ENCODE measurements around the gene HTATIP2. TPM values are rescaled to one million over a fixed set of nuclear protein-coding genes. Genes with fewer than 3 reads are reported as not detected.
"Not testable (repeated sequence)": the region's sequence is repeated elsewhere in the genome, so short reads cannot be mapped to it uniquely, and the experiment has no call there.

Gene HTATIP2
- polyA plus RNA-seq, 3 donors = 31.5 to 108 (median 102) TPM

DNA sequence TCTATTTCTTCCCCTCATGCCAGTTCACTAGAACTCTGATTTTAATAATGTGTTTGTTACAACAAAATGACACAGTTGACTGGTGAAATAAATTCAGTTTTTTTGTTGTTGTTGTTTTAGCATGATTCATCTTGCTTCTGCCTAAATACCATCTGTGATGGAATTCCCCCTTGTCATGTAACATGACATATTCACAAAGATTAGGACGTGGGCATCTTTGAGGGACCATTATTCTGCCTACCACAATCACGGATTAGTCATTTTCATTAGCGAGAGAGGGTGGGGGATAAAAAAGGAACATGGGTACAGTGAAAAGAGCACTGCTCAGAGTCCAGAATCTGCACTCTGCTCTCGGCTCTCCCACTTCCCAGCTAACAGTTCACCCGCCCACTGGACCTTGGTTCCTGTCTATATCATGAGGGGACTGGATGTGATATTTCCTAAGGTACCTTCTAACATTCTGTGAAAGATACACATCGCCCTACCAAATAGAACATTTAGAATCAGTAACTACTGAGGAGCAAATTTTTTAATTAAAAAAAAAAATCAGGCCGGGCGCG is 11.3 kb downstream of the HTATIP2 start:
- Histone ChIP-seq H3K27me3 (ENCODE audit: control insufficient read depth in 2 of 2, insufficient read depth in 2 of 2, low read length in 2 of 2) (no peaks in the 10 kb centered on the region), H4K20me1 (ENCODE audit: insufficient read depth, low read length) (no peaks in the 10 kb centered on the region), H3K36me3 (replicated peaks in 1 of 2; ENCODE audit: control insufficient read depth in 1 of 2, insufficient read depth in 2 of 2, low read length in 2 of 2) (peaks cover 36 to 89% of the 10 kb centered on the region in 2 donors), H3K27ac (ENCODE audit: low read depth in 1 of 2, low read length in 2 of 2) (no peak overlapping the region), H3K4me2 (replicated peaks; ENCODE audit: extremely low read depth, low read length, poor library complexity, severe bottlenecking) (no peak overlapping the region), H2AFZ (ENCODE audit: insufficient read depth, low read depth, low read length, poor library complexity, severe bottlenecking) (no peak overlapping the region), H3K9ac (ENCODE audit: insufficient read depth, low read length, poor library complexity, severe bottlenecking) (no peak overlapping the region), H3K79me2 (ENCODE audit: insufficient read depth, low read length) (no peaks in the 10 kb centered on the region), H3K9me3 (replicated peaks in 1 of 2; ENCODE audit: control insufficient read depth in 1 of 2, insufficient read depth in 1 of 2, low read length in 2 of 2) (no peaks in the 10 kb centered on the region), H3K4me1 (ENCODE audit: control insufficient read depth in 1 of 2, insufficient read depth in 2 of 2, low read length in 2 of 2) (no peaks in the 10 kb centered on the region), H3K4me3 (replicated peaks in 1 of 3; ENCODE audit: low read depth in 2 of 3, low read length in 3 of 3) (no peak overlapping the region)
- Mint-ChIP-seq H3K9me3 (peaks cover 0 to 7% (median 0%) of the 10 kb centered on the region in 7 donors), H3K27me3 (ENCODE audit: low read depth in 3 of 3) (no peaks in the 10 kb centered on the region), H3K4me3 (no peak overlapping the region), H3K27ac (peak overlapping the region in 2 of 7 donors; percentile 13), H3K4me1 (no peaks in the 10 kb centered on the region), H3K36me3 (peaks cover 68 to 85% of the 10 kb centered on the region in 2 donors)
- TF ChIP-seq, protein P1, sequence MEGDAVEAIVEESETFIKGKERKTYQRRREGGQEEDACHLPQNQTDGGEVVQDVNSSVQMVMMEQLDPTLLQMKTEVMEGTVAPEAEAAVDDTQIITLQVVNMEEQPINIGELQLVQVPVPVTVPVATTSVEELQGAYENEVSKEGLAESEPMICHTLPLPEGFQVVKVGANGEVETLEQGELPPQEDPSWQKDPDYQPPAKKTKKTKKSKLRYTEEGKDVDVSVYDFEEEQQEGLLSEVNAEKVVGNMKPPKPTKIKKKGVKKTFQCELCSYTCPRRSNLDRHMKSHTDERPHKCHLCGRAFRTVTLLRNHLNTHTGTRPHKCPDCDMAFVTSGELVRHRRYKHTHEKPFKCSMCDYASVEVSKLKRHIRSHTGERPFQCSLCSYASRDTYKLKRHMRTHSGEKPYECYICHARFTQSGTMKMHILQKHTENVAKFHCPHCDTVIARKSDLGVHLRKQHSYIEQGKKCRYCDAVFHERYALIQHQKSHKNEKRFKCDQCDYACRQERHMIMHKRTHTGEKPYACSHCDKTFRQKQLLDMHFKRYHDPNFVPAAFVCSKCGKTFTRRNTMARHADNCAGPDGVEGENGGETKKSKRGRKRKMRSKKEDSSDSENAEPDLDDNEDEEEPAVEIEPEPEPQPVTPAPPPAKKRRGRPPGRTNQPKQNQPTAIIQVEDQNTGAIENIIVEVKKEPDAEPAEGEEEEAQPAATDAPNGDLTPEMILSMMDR (IDR thresholded peaks at IDR 0.05) = no peak
- no CpG with 5 or more reads among the region's 9 CpGs for WGBS (ENCODE audit: insufficient coverage)
- intact Hi-C loops (cut with micrococcal nuclease) = no loop called here
- no peak for DNase-seq

DNA sequence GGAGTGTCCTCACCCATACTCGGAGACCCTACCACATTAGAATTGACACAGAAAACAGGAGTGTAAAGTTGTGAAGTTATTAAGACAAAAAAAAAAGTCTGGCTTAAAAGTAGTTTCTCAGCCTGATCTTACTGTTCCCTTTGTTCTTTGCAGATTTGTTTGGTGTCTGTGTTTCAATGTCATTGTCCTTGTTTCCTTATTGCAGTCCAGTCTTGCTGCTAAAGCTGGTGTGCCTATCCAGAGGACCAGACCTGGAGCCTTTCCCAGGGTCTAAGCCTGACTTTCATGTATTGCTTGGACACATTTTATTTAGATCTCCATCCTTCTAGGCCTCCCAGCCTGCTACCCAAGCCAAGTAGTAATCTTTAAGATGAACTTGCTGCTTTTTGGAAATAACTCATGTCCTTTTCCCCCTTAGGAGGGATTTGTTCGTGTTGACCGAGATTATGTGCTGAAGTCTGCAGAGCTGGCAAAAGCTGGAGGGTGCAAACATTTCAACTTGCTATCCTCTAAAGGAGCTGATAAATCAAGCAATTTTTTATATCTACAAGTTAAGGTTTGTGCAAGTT is 12.7 kb downstream of the HTATIP2 start:
- TF ChIP-seq, protein P1 (IDR thresholded peaks at IDR 0.05) = no peak
- peak overlapping the region in 1 of 7 donors; percentile 83 for H3K27ac Mint-ChIP-seq
- no CpG with 5 or more reads among the region's 3 CpGs for WGBS (ENCODE audit: insufficient coverage)

DNA sequence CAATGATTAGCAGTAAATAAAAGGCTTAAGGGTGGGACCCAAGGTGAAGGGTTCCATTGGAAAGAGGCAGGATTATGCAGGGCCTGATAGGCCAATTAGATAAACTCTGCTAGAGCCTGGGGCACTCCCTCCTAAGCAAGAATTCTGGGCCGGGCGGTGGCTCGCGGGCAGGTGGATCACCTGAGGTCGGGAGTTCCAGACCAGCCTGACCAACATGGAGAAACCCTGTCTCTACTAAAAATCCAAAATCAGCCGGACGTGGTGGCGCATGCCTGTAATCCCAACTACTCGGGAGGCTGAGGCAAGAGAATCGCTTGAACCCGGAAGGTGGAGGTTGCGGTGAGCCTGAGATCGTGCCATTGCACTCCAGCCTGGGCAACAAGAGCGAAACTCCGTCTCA is 22.5 kb downstream of the HTATIP2 start:
- H3K27me3 ChIP-seq (ENCODE audit: control insufficient read depth in 2 of 2, insufficient read depth in 2 of 2, low read length in 2 of 2); H3K27ac ChIP-seq (ENCODE audit: low read depth in 1 of 2, low read length in 2 of 2); H3K27me3 Mint-ChIP-seq (ENCODE audit: low read depth in 3 of 3); H3K9ac ChIP-seq (ENCODE audit: insufficient read depth, low read length, poor library complexity, severe bottlenecking); H3K4me2 ChIP-seq (replicated peaks; ENCODE audit: extremely low read depth, low read length, poor library complexity, severe bottlenecking); H3K9me3 ChIP-seq (replicated peaks in 1 of 2; ENCODE audit: control insufficient read depth in 1 of 2, insufficient read depth in 1 of 2, low read length in 2 of 2); H3K9me3 Mint-ChIP-seq; H2AFZ ChIP-seq (ENCODE audit: insufficient read depth, low read depth, low read length, poor library complexity, severe bottlenecking); intact Hi-C loops (cut with micrococcal nuclease); H3K4me3 ChIP-seq (replicated peaks in 1 of 3; ENCODE audit: low read depth in 2 of 3, low read length in 3 of 3); H3K4me3 Mint-ChIP-seq; H4K20me1 ChIP-seq (ENCODE audit: insufficient read depth, low read length); H3K79me2 ChIP-seq (ENCODE audit: insufficient read depth, low read length); DNase-seq: not testable (repeated sequence)
- peaks cover 18 to 21% of the 10 kb centered on the region in 2 donors for H3K4me1 ChIP-seq (ENCODE audit: control insufficient read depth in 1 of 2, insufficient read depth in 2 of 2, low read length in 2 of 2)
- Mint-ChIP-seq H3K36me3 (peaks cover 29 to 36% of the 10 kb centered on the region in 2 donors), H3K27ac (peak overlapping the region in 3 of 7 donors; percentile 99 to 100 (median 99)), H3K4me1 (peaks cover 16% of the 10 kb centered on the region)
- 85% methylated on average over 10 of the region's 15 CpGs for WGBS (ENCODE audit: insufficient coverage)
- peaks cover 14 to 36% of the 10 kb centered on the region in 2 donors for H3K36me3 ChIP-seq (replicated peaks in 1 of 2; ENCODE audit: control insufficient read depth in 1 of 2, insufficient read depth in 2 of 2, low read length in 2 of 2)

More for the DNA sequence above, 12.7 kb downstream of the HTATIP2 start:
- no peaks in the 10 kb centered on the region for H3K27me3 Mint-ChIP-seq (ENCODE audit: low read depth in 3 of 3)
- no peak overlapping the region for H3K4me3 Mint-ChIP-seq
- Histone ChIP-seq H3K4me2 (replicated peaks; ENCODE audit: extremely low read depth, low read length, poor library complexity, severe bottlenecking) (no peak overlapping the region), H3K27me3 (ENCODE audit: control insufficient read depth in 2 of 2, insufficient read depth in 2 of 2, low read length in 2 of 2) (no peaks in the 10 kb centered on the region), H3K4me3 (replicated peaks in 1 of 3; ENCODE audit: low read depth in 2 of 3, low read length in 3 of 3) (no peak overlapping the region), H3K27ac (ENCODE audit: low read depth in 1 of 2, low read length in 2 of 2) (no peak overlapping the region), H3K4me1 (ENCODE audit: control insufficient read depth in 1 of 2, insufficient read depth in 2 of 2, low read length in 2 of 2) (no peaks in the 10 kb centered on the region), H2AFZ (ENCODE audit: insufficient read depth, low read depth, low read length, poor library complexity, severe bottlenecking) (no peak overlapping the region), H3K36me3 (replicated peaks in 1 of 2; ENCODE audit: control insufficient read depth in 1 of 2, insufficient read depth in 2 of 2, low read length in 2 of 2) (peaks cover 35 to 83% of the 10 kb centered on the region in 2 donors), H3K9ac (ENCODE audit: insufficient read depth, low read length, poor library complexity, severe bottlenecking) (no peak overlapping the region), H3K79me2 (ENCODE audit: insufficient read depth, low read length) (no peaks in the 10 kb centered on the region), H4K20me1 (ENCODE audit: insufficient read depth, low read length) (no peaks in the 10 kb centered on the region), H3K9me3 (replicated peaks in 1 of 2; ENCODE audit: control insufficient read depth in 1 of 2, insufficient read depth in 1 of 2, low read length in 2 of 2) (no peaks in the 10 kb centered on the region)
- intact Hi-C loops (cut with micrococcal nuclease) = no loop called here
- no peak for DNase-seq
- peaks cover 69 to 80% of the 10 kb centered on the region in 2 donors for H3K36me3 Mint-ChIP-seq
- peaks cover 0 to 4% (median 0%) of the 10 kb centered on the region in 7 donors for H3K9me3 Mint-ChIP-seq
- H3K4me1 Mint-ChIP-seq = no peaks in the 10 kb centered on the region

Data from CD14-positive monocyte (primary cell).